HG02885 (cell line): Measurements from ENCODE around the gene CARD6.
"Not testable (repeated sequence)": the region's sequence is repeated elsewhere in the genome, so short reads cannot be mapped to it uniquely, and the experiment has no call there.

Experiments used
- ATAC-seq: cut with Tn5 transposase; IDR thresholded peaks from one replicate; pipeline ENCODE4 v1.9.1; 2021; ENCODE audit warnings: mild to moderate bottlenecking; ENCODE audit not compliant: unreplicated experiment, poor library complexity

CARD6 gene, protein sequence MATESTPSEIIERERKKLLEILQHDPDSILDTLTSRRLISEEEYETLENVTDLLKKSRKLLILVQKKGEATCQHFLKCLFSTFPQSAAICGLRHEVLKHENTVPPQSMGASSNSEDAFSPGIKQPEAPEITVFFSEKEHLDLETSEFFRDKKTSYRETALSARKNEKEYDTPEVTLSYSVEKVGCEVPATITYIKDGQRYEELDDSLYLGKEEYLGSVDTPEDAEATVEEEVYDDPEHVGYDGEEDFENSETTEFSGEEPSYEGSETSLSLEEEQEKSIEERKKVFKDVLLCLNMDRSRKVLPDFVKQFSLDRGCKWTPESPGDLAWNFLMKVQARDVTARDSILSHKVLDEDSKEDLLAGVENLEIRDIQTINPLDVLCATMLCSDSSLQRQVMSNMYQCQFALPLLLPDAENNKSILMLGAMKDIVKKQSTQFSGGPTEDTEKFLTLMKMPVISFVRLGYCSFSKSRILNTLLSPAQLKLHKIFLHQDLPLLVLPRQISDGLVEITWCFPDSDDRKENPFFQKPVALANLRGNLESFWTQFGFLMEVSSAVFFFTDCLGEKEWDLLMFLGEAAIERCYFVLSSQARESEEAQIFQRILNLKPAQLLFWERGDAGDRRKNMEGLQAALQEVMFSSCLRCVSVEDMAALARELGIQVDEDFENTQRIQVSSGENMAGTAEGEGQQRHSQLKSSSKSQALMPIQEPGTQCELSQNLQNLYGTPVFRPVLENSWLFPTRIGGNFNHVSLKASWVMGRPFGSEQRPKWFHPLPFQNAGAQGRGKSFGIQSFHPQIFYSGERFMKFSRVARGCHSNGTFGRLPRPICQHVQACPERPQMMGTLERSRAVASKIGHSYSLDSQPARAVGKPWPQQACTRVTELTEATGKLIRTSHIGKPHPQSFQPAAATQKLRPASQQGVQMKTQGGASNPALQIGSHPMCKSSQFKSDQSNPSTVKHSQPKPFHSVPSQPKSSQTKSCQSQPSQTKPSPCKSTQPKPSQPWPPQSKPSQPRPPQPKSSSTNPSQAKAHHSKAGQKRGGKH

DNA sequence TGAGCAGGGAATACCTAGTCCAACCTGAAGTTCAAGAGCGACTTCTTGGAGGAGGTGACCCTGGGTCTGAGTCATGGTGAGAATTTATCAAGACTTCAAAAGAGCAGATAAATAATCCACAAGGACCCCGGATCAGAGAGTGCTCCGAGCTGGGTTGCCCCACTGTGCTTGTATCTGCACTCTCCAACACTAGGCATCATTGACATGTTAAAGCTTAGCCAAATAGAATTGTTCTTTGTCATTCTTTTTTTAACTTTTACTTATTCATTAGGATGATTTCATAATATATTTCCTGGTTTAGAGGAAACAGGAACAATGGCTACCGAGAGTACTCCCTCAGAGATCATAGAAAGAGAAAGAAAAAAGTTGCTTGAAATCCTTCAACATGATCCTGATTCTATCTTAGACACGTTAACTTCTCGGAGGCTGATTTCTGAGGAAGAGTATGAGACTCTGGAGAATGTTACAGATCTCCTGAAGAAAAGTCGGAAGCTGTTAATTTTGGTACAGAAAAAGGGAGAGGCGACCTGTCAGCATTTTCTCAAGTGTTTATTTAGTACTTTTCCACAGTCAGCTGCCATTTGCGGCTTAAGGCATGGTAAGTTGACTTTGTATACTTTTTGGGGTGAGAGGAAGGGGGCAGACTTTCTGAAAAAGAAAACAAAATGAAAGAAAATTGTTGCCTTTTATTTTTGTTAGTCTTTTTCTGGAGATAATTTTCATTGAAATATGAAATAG is at the start of gene CARD6:
CARD6 (plus strand) TSS at position 300 of the 738 bp plus-strand sequence; CDS start at position 316, 16 bp downstream.
- ATAC-seq: peak; percentile 55

DNA sequence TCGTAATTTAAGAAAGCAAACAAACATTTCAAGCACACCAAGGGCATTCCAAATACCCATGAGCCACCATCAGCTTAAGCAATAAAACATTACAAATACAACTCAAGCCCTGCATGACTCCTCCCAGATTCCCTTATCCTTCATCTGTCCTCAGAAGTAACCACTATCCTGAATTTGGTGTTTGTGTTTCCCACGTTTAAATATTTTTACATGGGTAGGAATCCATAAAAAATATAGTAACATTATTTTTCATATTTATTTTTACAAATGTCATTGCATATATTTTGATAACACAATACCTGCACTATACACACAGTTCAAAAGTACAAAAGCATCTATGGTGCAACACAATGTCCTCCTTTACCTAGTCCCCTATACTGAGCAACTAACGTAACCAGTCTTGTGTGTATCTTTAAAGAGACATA is 49.4 kb upstream of the CARD6 start:
- no peak for ATAC-seq

DNA sequence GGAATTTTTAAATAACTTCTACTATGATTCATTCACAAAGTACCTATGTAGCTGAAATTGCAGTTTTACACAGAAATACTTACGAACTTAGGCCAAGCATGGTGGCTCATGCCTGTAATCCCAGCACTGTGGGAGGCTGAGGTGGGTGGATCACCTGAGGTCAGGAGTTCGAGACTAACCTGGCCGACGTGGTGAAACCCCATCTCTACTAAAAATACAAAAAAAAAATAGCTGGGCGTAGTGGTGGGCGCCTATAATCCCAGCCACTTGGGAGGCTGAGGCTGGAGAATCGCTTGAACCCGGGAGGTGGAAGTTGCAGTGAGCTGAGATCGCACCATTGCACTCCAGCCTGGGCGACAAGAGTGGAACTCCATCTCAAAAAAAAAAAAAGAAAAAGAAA is 48.5 kb upstream of the CARD6 start:
- not testable (repeated sequence) for ATAC-seq

DNA sequence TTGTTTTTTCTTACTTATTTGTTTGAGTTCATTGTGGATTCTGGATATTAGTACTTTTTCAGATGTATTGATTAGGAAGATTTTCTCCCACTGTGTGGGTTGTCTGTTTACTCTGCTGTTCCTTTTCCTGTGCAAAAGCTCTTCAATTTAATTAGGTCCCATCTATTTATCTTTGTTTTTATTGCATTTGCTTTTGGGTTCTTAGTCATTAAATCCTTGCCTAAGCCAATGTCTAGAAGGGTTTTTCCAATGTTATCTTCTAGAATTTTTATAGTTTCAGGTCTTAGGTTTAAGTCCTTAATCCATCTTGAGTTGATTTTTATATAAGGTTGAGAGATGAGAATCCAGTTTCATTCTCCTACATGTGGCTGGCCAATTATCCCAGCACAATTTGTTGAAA is 46.8 kb upstream of the CARD6 start:
- not testable (repeated sequence) for ATAC-seq

GRCh38 chr5:40794877-40795276 is 46.3 kb upstream of the CARD6 start:
- not testable (repeated sequence) for ATAC-seq

GRCh38 chr5:40796487-40796889 is 44.7 kb upstream of the CARD6 start:
- ATAC-seq: no peak

GRCh38 chr5:40797273-40798011 is 43.7 kb upstream of the CARD6 start:
- ATAC-seq: peak; percentile 41

- peak; percentile 96 for ATAC-seq
Measured at GRCh38 chr5:40798012-40798800, 43.0 kb upstream of the CARD6 start, which contains the start of gene PRKAA1. Gene PRKAA1, minus strand, starts transcription at chr5:40798374. Its CDS starts 185 bp downstream, at chr5:40798189.

DNA sequence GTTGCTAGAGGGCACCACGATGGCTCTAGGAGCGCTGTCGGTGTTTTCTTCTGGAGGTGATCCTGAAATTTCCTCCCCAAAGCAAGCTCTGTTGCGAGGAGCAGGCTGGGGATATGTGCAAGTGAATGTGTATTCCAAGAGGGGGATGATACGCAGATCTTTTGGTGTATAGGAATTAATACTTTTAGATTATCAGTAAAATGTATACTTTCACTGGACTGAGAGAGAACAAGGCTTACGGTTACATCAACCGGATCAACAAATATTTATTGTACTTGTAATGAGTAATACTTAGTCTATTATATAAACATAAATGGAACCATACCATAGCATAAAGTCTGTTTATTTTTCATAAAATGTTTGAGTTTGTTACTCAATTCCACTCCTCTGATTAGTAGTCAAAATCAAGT is 42.4 kb upstream of the CARD6 start:
- no peak for ATAC-seq

DNA sequence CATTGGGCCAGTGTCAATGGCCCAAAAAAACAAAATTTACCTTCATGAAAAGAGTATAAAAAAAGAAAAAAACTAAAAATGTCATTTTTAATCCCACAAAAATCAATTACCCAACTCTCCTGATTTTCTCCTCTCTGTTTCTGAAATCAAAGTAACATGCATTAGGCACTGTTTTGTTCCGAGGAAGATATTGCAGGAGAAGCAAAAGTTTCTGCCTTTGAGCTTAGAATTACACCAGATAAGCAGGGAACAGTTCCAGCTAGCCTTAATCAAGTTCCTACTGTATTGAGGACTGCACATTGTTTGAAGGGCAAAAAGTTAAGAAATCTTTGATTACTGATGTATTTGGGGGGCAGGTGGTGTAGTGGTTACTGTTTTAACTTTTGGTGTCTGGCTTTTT is 41.9 kb upstream of the CARD6 start:
- ATAC-seq: no peak

GRCh38 chr5:40801771-40802562 is 39.2 kb upstream of the CARD6 start:
- ATAC-seq: no peak

- no peak for ATAC-seq
Measured at GRCh38 chr5:40812125-40812524, 29.0 kb upstream of the CARD6 start.

DNA sequence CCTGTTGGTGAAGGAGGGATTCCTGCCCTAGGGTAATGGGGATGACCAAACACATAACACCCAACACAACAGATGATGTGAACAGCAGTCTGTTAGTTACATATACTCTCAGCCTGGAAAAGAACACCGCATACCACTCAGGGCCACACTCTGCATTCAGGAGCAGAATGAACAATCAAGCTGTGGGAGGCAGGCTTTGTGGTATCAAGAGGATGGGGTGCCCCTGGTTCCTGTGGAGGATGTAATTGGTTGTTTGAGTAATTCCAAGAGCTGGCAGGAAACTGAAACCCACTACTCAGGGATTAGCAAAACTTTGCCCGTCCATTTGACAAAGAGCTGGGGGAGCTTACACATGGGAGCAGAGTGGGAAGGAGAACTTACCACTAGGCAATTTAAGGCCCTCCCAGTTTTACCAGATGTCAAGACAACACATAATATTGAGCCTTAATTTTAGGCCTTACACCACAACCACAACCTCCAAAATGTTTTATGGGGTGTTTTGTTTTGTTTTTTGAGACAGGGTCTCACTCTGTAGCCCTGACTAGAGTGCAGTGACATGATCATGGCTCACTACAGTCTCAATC is 27.4 kb upstream of the CARD6 start:
- ATAC-seq: peak; percentile 57

- ATAC-seq: no peak
Measured at GRCh38 chr5:40823459-40823858, 17.7 kb upstream of the CARD6 start.

DNA sequence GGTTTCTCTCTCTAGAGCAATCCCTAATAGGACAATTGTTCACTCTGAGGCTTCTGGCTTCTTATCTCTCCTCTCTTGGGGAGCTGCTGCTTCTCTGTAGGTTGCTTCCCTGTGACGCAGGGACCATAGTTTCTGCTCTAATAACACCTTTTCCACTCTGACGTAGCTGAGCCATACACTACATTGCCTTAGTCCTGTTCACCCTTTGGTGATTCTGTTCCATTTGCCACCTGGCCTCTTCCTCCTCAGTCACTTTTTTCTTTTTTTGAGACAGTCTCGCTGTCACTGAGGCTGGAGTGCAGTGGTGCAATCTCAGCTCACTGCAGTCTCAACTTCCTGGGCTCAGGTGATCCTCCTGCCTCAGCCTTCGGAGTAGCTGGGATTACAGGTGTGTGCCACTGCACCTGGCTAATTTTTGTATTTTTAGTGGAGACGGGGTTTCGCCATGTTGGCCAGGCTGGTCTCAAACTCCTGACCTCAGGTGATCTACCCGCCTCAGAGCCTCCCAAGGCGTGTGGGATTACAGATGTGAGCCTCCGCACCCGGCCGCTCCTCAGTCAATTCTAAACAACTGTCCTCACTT is 15.6 kb upstream of the CARD6 start:
- ATAC-seq: peak; percentile 44

- ATAC-seq: no peak
Measured at GRCh38 chr5:40826489-40827187, 14.5 kb upstream of the CARD6 start.
